ENCODE data around the gene LRRC40.
"Not testable (repeated sequence)": the region's sequence is repeated elsewhere in the genome, so short reads cannot be mapped to it uniquely, and the experiment has no call there.

The LRRC40 gene

GRCh38 chr1:70202173-70202758 is 3.1 kb downstream of the LRRC40 start:
- no peak for DNase-seq (ENCODE audit: low read depth)

- no peak for DNase-seq (ENCODE audit: low read depth)
Observed at GRCh38 chr1:70200065-70200464, 5.3 kb downstream of the LRRC40 start.

DNA sequence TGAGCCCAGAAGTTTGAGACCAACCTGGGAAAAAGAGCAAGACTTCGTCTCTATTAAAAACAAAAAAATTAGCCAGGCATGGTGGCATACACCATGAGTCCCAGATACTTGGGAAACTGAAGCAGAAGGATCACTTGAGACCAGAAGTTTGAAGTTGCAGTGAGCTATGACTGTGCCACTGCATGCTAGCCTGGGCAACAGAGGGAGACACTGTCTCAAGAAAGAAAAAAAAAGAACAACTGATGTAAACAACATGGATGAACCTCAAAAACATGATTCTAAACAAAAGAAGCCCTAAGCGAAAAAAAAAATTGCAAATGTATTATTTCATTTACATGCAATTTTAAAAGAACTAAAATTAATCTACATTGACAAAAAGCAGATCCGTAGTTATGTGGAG is 9.0 kb downstream of the LRRC40 start:
- DNase-seq (ENCODE audit: low read depth): no peak

GRCh38 chr1:70195342-70195741 is 10.0 kb downstream of the LRRC40 start:
- DNase-seq (ENCODE audit: low read depth): no peak

- DNase-seq (ENCODE audit: low read depth): no peak
Observed at GRCh38 chr1:70194601-70195000, 10.8 kb downstream of the LRRC40 start.

- DNase-seq (ENCODE audit: low read depth): not testable (repeated sequence)
Observed at GRCh38 chr1:70192446-70192845, 12.9 kb downstream of the LRRC40 start.

- DNase-seq (ENCODE audit: low read depth): no peak
Observed at GRCh38 chr1:70190180-70190579, 15.2 kb downstream of the LRRC40 start.

GRCh38 chr1:70188522-70188921 is 16.9 kb downstream of the LRRC40 start:
- DNase-seq (ENCODE audit: low read depth): no peak

GRCh38 chr1:70185181-70185580 is 20.2 kb downstream of the LRRC40 start:
- DNase-seq (ENCODE audit: low read depth): not testable (repeated sequence)

DNA sequence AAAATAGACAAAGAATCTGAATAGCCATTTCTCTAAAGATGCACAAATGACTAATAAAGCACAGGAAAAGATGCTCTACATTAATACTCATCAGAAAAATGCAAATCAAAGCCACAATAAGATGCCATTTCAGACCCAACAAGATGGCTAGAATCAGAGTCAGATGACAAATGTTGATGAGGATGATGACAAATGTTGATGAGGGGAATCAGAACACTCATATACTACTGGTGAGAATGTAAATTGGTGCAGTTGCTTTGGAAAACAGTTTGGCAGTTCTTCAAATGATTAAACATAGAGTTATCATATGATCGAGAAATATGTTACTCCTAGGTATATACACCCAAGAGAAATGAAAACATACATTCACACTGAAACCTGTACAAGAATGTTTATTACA is 33.9 kb downstream of the LRRC40 start:
- DNase-seq (ENCODE audit: low read depth): no peak

DNA sequence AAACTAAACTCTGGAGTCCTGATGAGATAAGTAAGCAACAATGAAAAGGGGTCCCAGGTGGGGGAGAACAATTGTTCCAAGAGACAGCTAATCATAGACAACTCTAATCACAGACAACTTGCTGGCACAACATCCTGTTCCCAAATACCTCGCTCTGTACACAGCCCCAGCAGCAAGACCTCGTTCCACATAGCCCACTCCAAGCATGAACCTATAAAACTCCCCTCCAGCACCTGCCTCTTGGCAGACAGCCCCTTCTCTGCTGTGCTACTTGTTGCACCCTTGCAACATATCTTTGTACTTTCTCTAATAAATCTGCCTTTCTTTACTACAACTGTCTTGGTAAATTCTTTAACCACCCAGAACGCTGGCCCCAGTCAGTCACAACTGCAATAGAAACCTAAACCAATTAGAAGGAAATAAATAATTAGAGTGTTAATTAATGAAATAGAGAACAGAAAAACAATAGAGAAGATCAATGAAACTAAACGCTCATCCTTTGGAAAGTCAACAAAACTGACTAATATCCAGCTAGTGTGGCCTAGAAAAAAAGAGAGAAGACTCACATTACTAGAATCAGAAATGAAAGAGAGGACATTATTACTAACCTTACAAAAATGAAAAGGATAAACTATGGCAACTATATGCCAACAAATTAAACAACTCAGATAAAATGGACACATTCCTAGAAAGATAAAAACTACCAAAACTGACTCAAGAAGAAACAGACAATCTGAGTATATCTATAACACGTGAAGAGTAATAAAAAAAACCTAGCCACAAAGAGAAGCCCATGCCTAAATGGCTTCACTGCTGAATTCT is 36.1 kb downstream of the LRRC40 start:
- DNase-seq (ENCODE audit: low read depth): no peak

GRCh38 chr1:70168283-70168682 is 37.1 kb downstream of the LRRC40 start:
- no peak for DNase-seq (ENCODE audit: low read depth)

GRCh38 chr1:70164350-70164749 is 41.0 kb downstream of the LRRC40 start:
- no peak for DNase-seq (ENCODE audit: low read depth)

DNA sequence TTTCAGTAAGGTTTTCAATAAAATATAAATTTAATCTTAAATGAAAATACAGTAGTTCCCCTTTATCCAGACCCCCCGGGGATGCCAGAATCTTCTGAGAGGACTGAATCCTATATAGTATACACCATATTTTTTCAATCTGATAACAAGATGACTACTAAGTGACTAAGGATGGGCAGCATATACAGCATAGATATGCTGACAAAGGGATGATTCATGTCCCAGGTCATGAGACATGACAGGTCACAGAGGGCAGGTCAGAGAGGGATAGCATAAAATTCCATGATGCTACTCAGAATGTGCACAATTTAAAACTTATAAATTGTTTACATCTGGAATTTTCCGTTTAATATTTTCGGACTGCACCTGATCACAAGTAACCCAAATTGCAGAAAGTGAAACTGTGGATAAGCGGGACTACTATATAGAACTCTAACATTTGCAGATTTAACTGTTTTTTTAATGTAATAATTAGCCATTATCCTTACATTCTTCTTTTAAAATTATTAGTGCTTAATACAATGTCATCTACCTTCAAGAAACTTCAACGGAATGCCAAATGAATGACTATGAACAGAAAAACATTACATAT is 48.8 kb downstream of the LRRC40 start:
- peak; percentile 72 for DNase-seq (ENCODE audit: low read depth)

- no peak for DNase-seq (ENCODE audit: low read depth)
Observed at GRCh38 chr1:70153739-70154138, 51.6 kb downstream of the LRRC40 start.

GRCh38 chr1:70150444-70150843 is 54.9 kb downstream of the LRRC40 start:
- no peak for DNase-seq (ENCODE audit: low read depth)

GRCh38 chr1:70146488-70146887 is 58.9 kb downstream of the LRRC40 start:
- no peak for DNase-seq (ENCODE audit: low read depth)

GRCh38 chr1:70143048-70143659 is 62.2 kb downstream of the LRRC40 start:
- DNase-seq (ENCODE audit: low read depth): no peak

- DNase-seq (ENCODE audit: low read depth): no peak
Observed at GRCh38 chr1:70142075-70142474, 63.3 kb downstream of the LRRC40 start.

- DNase-seq (ENCODE audit: low read depth): no peak
Observed at GRCh38 chr1:70140894-70141293, 64.5 kb downstream of the LRRC40 start.

- no peak for DNase-seq (ENCODE audit: low read depth)
Observed at GRCh38 chr1:70140343-70140742, 65.0 kb downstream of the LRRC40 start.

- no peak for DNase-seq (ENCODE audit: low read depth)
Observed at GRCh38 chr1:70134148-70134547, 71.2 kb downstream of the LRRC40 start.

DNA sequence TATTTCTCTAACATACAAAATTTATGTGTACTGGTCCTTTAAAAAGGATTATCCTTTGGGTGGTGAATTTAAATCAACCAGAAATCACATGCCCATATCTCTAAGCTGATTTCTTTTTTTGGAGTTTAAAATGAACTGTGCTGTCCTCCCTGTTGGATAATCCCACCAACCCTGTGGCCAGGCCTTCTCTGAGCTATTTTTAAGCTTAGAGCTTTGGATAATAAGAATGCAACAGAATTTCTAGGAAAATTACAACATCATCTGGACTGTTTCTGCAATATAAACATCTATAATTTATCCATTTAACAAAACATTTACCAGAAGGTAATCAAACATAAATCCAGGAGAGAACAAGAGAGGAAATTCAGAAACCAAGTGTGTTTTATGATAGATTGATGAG is 88.3 kb downstream of the LRRC40 start:
- DNase-seq (ENCODE audit: low read depth): no peak

Data from HS-5 (cell line).